ENCODE measurements around the gene DHX9.

- no peak for TF ChIP-seq CTCF (conservative IDR thresholded peaks at IDR 0.05; ENCODE audit: low read depth, low read length)
- no peak for TF ChIP-seq EZH2 (IDR thresholded peaks at IDR 0.05; ENCODE audit: borderline replicate concordance, low read depth, low read length, poor library complexity, severe bottlenecking)
Observed at GRCh38 chr1:182829285-182829932, 9.7 kb upstream of the DHX9 start.
